KMS-11 (cell line): Measurements from ENCODE around the gene CYP26B1.

Source experiments
- H2AFZ ChIP-seq: fragments of 200-600 bp; sonication (generic); 2 replicates; pipeline ENCODE4 v1.6.1; 2016; ENCODE audit warnings: antibody characterized with exemption, mixed run types, low read depth
- H3K27ac ChIP-seq: fragments of 200-600 bp; sonication (generic); 2 replicates; pipeline ENCODE4 v1.6.1; 2016; ENCODE audit warnings: mild to moderate bottlenecking, mixed run types
- H3K27me3 ChIP-seq: fragments of 200-600 bp; sonication (generic); 2 replicates; pipeline ENCODE4 v1.6.1; 2017; ENCODE audit warnings: mild to moderate bottlenecking, low read depth, mixed run types, moderate library complexity; ENCODE audit not compliant: insufficient read depth
- H3K36me3 ChIP-seq: fragments of 200-600 bp; sonication (generic); 2 replicates; pipeline ENCODE4 v1.6.1; 2017; ENCODE audit warnings: mild to moderate bottlenecking, mixed run types; ENCODE audit not compliant: insufficient read depth
- H3K4me1 ChIP-seq: fragments of 200-600 bp; sonication (generic); 2 replicates; pipeline ENCODE4 v1.6.1; 2016; ENCODE audit warnings: mild to moderate bottlenecking, low read depth, mixed run types; ENCODE audit not compliant: poor library complexity, severe bottlenecking
- H3K4me2 ChIP-seq: fragments of 200-600 bp; sonication (generic); 2 replicates; pipeline ENCODE4 v1.7.0; 2016; ENCODE audit warnings: mild to moderate bottlenecking, mixed run types
- H3K4me3 ChIP-seq: fragments of 200-600 bp; sonication (generic); IDR thresholded peaks from 2 replicates; pipeline ENCODE4 v1.6.1; 2017; ENCODE audit warnings: low read depth, low read length, mixed read lengths; ENCODE audit not compliant: insufficient read depth
- H3K79me2 ChIP-seq: fragments of 200-600 bp; sonication (generic); 2 replicates; pipeline ENCODE4 v1.6.1; 2016; ENCODE audit warnings: low read depth, mixed run types; ENCODE audit not compliant: insufficient read depth
- H3K9ac ChIP-seq: fragments of 200-600 bp; sonication (generic); 2 replicates; pipeline ENCODE4 v1.6.1; 2016; ENCODE audit warnings: mild to moderate bottlenecking, mixed run types
- H4K20me1 ChIP-seq: fragments of 200-600 bp; sonication (generic); 2 replicates; pipeline ENCODE4 v1.6.1; 2016; ENCODE audit warnings: mild to moderate bottlenecking, mixed run types; ENCODE audit not compliant: insufficient read depth
- CTCF ChIP-seq: fragments of 200-600 bp; sonication (generic); conservative IDR thresholded peaks from 2 replicates; pipeline ENCODE4 v1.6.1; 2017; ENCODE audit warnings: low read depth, mild to moderate bottlenecking, antibody characterized with exemption, low read length, moderate library complexity, mixed read lengths

Gene CYP26B1

GRCh38 chr2:72141881-72142451, 5.7 kb downstream of the CYP26B1 start:
- Histone ChIP-seq H3K9ac (no peak overlapping the region), H3K4me1 (peaks cover 6% of the 10 kb centered on the region), H3K27me3 (peaks cover 25% of the 10 kb centered on the region), H3K36me3 (no peaks in the 10 kb centered on the region), H4K20me1 (no peaks in the 10 kb centered on the region), H3K4me3 (no peak overlapping the region), H2AFZ (no peak overlapping the region), H3K4me2 (no peak overlapping the region), H3K27ac (no peak overlapping the region), H3K79me2 (no peaks in the 10 kb centered on the region)
- TF ChIP-seq CTCF = no peak

DNA sequence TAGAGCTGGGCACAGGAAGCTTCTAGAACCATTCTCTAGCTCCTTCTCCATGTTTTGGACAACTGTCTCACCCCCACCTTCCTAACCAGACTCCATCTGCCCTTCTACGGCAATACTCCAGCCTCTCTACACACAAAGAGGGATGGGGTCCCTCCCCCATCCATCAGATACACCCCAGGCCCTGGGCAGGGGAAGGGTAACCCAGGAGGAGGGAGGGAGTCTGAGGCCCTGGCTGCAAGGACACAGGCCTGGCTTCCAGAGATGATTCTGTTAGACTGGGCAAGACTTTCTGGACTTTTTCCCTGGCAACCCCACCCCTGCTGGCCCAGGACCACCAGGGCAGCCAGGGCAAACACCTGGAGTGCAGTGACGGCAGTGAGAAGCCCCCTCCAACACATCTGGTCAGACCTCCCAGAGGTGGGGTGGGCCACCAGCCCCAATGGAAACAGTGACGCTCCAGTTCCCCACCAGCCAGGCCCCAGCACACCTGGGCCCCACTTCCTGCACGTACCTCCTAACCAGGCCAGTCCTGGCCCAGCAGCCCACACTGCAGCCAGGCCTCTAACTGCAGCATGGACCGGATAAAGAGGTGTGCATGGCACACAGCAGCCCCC, 6.5 kb downstream of the CYP26B1 start:
- H3K9ac ChIP-seq = no peak overlapping the region
- no peak overlapping the region for H3K4me2 ChIP-seq
- no peaks in the 10 kb centered on the region for H3K79me2 ChIP-seq
- peaks cover 6% of the 10 kb centered on the region for H3K4me1 ChIP-seq
- H2AFZ ChIP-seq = no peak overlapping the region
- H3K27ac ChIP-seq = no peak overlapping the region
- TF ChIP-seq CTCF = no peak
- no peak overlapping the region for H3K4me3 ChIP-seq
- H3K36me3 ChIP-seq = no peaks in the 10 kb centered on the region
- peaks cover 16% of the 10 kb centered on the region for H3K27me3 ChIP-seq
- no peaks in the 10 kb centered on the region for H4K20me1 ChIP-seq

GRCh38 chr2:72140621-72140960, 7.1 kb downstream of the CYP26B1 start:
- no peaks in the 10 kb centered on the region for H4K20me1 ChIP-seq
- no peaks in the 10 kb centered on the region for H3K79me2 ChIP-seq
- no peak overlapping the region for H3K27ac ChIP-seq
- H3K36me3 ChIP-seq = no peaks in the 10 kb centered on the region
- H3K4me1 ChIP-seq = peaks cover under 1% of the 10 kb centered on the region
- no peak overlapping the region for H3K9ac ChIP-seq
- H3K4me3 ChIP-seq = no peak overlapping the region
- H3K4me2 ChIP-seq = no peak overlapping the region
- peaks cover 11% of the 10 kb centered on the region; the same call in 1 of the 2 replicates for H3K27me3 ChIP-seq
- no peak for TF ChIP-seq CTCF
- H2AFZ ChIP-seq = no peak overlapping the region

DNA sequence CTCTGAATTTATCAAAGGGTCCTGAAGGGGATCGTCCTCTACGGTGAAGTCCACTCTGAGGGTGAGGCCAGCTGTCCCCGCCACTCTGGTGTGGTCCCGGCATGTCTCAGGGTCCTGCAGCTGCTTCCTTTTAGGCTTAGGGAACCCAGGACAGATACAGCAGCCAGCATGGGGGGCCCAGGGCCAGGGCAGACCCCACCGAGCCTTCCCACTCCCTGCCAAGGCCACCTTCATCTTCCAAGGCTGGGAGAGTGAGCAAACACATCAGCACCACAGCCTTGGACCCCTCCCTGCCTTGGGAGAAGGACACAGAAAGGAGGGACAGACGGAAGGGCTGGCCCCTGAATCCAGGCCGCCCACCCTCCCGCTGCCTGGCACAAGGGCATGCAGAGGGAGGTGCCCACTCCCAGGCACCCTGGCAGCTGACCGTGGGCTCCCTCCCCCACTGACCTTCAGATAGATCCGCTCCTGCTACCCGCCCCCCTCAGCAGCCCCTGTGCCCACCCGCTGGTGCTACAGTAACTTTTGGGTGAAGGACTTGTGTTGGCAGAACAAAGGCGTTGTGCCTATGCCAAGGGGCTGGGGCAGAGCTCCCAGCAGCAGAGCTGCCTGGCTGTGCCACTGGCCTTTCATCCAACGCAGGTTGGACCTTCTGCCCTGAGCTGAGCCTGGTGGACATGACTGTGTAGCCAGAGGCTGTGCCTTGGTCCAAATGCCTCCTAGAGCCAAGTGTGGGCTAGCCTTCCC, 7.6 kb downstream of the CYP26B1 start:
- Histone ChIP-seq H3K36me3 (no peaks in the 10 kb centered on the region), H3K27me3 (peaks cover 6% of the 10 kb centered on the region; the same call in 1 of the 2 replicates), H3K79me2 (no peaks in the 10 kb centered on the region), H3K4me2 (no peak overlapping the region), H3K27ac (no peak overlapping the region), H3K9ac (no peak overlapping the region), H3K4me3 (no peak overlapping the region), H3K4me1 (no peaks in the 10 kb centered on the region), H4K20me1 (no peaks in the 10 kb centered on the region), H2AFZ (no peak overlapping the region)
- TF ChIP-seq CTCF = no peak
